ENCODE measurements around the gene PGLYRP4.
"Not testable (repeated sequence)": the region's sequence is repeated elsewhere in the genome, so short reads cannot be mapped to it uniquely, and the experiment has no call there.

Gene PGLYRP4

GRCh38 chr1:153337980-153338853, 10.4 kb downstream of the PGLYRP4 start:
- DNase-seq = no peak

- DNase-seq = no peak
Observed at GRCh38 chr1:153336650-153337049, 12.0 kb downstream of the PGLYRP4 start.

GRCh38 chr1:153333902-153334301, 14.7 kb downstream of the PGLYRP4 start:
- no peak for DNase-seq

- DNase-seq = no peak
Observed at GRCh38 chr1:153324912-153325311, 23.7 kb downstream of the PGLYRP4 start.

- no peak for DNase-seq
Observed at GRCh38 chr1:153322568-153322967, 26.1 kb downstream of the PGLYRP4 start.

- not testable (repeated sequence) for DNase-seq
Observed at GRCh38 chr1:153318145-153318544, 30.5 kb downstream of the PGLYRP4 start.

GRCh38 chr1:153316013-153316412, 32.6 kb downstream of the PGLYRP4 start:
- not testable (repeated sequence) for DNase-seq

- not testable (repeated sequence) for DNase-seq
Observed at GRCh38 chr1:153314388-153314787, 34.3 kb downstream of the PGLYRP4 start.

- DNase-seq = no peak
Observed at GRCh38 chr1:153313288-153313687, 35.4 kb downstream of the PGLYRP4 start.

GRCh38 chr1:153312570-153313186, 36.0 kb downstream of the PGLYRP4 start, which contains the start of gene PGLYRP3:
Gene PGLYRP3, minus strand, starts transcription at chr1:153312952. Its CDS starts 2,287 bp downstream, at chr1:153310665.
- no peak for DNase-seq

- DNase-seq = no peak
Observed at GRCh38 chr1:153310526-153310925, 38.1 kb downstream of the PGLYRP4 start.

GRCh38 chr1:153309441-153309840, 39.2 kb downstream of the PGLYRP4 start:
- no peak for DNase-seq

GRCh38 chr1:153308540-153308939, 40.1 kb downstream of the PGLYRP4 start:
- DNase-seq = no peak

- no peak for DNase-seq
Observed at GRCh38 chr1:153307221-153307600, 41.4 kb downstream of the PGLYRP4 start.

GRCh38 chr1:153306303-153307220, 42.1 kb downstream of the PGLYRP4 start:
- no peak for DNase-seq

- DNase-seq = no peak
Observed at GRCh38 chr1:153305682-153306081, 43.0 kb downstream of the PGLYRP4 start.

GRCh38 chr1:153302308-153302707, 46.3 kb downstream of the PGLYRP4 start:
- DNase-seq = no peak

GRCh38 chr1:153293851-153294250, 54.8 kb downstream of the PGLYRP4 start:
- DNase-seq = no peak

GRCh38 chr1:153293480-153293775, 55.2 kb downstream of the PGLYRP4 start:
- DNase-seq = no peak

GRCh38 chr1:153292740-153293479, 55.7 kb downstream of the PGLYRP4 start:
- no peak for DNase-seq

GRCh38 chr1:153292185-153292584, 56.5 kb downstream of the PGLYRP4 start:
- no peak for DNase-seq

- no peak for DNase-seq
Observed at GRCh38 chr1:153291514-153291913, 57.1 kb downstream of the PGLYRP4 start.
